Measurements from ENCODE around the gene UVRAG.
"Not testable (repeated sequence)": the region's sequence is repeated elsewhere in the genome, so short reads cannot be mapped to it uniquely, and the experiment has no call there.

UVRAG gene

GRCh38 chr11:75968021-75968625, 153.1 kb downstream of the UVRAG start:
- DNase-seq (ENCODE audit: low spot score): no peak

GRCh38 chr11:75969626-75970308, 154.8 kb downstream of the UVRAG start:
- no peak for DNase-seq (ENCODE audit: low spot score)

- not testable (repeated sequence) for DNase-seq (ENCODE audit: low spot score)
These were observed 158.7 kb downstream of the UVRAG start for GRCh38 chr11:75973710-75974109.

DNA sequence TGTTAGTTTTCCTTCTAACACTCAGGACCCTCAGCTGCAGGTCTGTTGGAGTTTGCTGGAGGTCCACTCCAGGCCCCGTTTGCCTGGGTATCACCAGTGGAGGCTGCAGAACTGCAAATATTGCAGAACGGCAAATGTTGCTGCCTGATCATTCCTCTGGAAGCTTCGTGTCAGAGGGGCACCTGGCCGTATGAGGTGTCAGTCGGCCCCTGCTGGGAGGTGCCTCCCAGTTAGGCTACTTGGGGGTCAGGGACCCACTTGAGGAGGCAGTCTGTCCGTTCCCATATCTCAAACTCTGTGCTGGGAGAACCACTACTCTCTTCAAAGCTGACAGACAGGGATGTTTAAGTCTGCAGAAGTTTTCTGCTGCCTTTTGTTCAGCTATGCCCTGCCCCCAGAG, 164.1 kb downstream of the UVRAG start:
- not testable (repeated sequence) for DNase-seq (ENCODE audit: low spot score)

DNA sequence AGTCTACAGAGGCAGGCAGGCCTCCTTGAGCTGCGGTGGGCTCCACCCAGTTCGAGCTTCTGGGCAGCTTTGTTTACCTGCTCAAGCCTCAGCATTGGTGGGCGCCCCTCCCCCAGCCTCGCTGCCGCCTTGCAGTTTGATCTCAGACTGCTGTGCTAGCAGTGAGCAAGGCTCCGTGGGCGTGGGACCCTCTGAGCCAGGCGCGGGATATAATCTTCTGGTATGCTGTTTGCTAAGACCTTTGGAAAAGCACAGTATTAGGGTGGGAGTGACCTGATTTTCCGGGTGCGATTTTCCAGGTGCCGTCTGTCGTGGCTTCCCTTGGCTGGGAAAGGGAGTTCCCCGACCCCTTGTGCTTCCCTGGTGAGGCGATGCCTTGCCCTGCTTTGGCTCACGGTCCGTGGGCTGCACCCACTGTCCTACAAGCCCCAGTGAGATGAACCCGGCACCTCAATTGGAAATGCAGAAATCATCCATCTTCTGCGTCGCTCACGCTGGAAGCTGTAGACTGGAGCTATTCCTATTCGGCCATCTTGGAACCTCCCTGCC, 164.5 kb downstream of the UVRAG start:
- not testable (repeated sequence) for DNase-seq (ENCODE audit: low spot score)

DNA sequence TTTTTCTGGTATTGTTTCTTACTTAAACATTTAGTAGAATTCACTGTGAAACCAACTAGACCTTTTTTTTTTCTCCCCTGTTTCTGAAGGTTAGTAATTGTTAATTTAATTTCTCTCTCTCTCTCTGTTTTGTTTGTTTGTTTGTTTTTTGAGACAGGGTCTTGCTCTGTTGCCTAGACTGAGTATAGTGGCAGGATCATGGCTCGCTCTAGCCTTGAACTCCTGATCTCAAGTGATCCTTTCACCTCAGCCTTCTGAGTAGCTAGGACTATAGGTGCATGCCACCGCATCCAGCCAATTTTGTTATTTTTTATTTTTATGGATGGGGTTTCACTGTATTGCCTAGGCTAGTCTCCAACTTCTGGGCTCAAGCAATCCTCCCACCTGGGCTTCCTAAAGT, 165.0 kb downstream of the UVRAG start:
- no peak for DNase-seq (ENCODE audit: low spot score)

DNA sequence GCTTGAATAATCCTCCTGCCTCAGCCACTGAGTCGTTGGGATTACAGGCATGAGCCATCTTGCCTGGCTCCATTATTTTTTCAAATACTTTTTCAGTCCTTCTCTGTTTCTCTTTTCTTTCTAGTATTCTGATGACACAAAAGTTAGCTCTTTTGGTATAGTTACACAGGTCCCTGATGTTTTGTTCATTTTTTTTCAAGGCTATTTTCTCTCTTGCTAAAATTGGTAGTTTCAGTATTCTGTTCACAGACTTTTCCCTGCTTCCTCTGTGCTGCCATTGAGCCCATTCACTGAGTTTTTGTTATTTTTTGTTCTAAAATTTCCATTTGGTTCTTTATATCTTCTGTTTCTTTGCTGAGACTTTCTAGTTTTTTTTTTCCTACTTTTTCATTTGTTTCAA, 166.5 kb downstream of the UVRAG start:
- no peak for DNase-seq (ENCODE audit: low spot score)

DNA sequence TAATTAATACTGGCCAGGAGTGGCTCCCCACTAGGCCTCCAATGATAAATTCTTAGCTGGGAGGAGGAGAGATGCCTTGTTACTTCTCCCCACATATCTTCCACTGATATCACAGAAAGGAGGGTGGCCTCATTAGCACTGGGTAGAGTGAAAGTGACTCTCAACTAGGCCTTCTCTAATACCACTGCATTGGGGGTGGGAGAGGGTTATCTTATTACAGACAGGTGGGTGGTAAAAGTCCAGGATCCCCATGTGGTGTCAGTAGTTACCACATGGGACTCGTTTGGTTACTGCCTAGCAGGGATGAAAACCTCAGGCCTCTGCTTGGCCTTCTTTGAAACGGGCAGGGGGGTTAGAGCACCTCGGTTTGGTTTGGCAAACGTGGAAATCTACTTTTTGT, 167.3 kb downstream of the UVRAG start:
- DNase-seq (ENCODE audit: low spot score): no peak

DNA sequence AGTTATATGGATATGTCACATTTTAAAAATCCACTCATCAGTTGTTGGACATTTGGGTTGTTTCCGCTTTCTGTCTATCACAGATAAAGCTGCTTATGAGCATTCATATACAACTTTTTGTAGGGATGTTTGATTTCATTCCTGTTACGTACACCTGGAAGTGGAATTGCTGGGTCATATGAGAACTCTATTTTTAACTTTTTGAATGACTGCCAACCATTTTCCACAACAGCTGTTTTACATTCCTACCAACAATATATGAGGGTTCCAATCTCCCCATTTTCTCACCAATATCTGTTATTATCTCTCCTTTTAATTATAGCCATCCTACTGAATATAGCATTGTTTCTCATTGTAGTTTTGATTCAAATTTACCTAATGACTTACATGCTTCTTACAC, 172.0 kb downstream of the UVRAG start:
- no peak for DNase-seq (ENCODE audit: low spot score)

DNA sequence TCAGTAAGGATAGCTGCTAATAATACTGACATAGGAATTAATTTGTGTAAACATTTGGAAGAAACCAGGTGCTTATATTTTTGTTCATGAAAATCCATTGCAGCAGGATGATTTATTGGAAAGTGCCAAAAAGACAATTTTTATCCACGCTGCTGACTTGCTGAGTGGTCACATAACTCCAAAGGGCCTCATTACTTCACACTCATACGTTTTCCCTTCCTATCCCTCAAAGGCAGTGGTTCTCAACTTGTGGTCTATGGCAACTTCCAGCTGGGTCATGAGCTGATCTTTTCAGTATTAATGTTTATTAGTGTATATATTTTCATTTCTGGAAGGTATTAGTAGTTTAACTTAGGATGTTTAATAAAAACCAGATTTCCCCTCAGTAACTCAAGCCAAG, 178.1 kb downstream of the UVRAG start:
- DNase-seq (ENCODE audit: low spot score): no peak

- DNase-seq (ENCODE audit: low spot score): no peak
These were observed 179.6 kb downstream of the UVRAG start for GRCh38 chr11:75994616-75995015.

GRCh38 chr11:75996523-75997442, 181.8 kb downstream of the UVRAG start:
- DNase-seq (ENCODE audit: low spot score): no peak

DNA sequence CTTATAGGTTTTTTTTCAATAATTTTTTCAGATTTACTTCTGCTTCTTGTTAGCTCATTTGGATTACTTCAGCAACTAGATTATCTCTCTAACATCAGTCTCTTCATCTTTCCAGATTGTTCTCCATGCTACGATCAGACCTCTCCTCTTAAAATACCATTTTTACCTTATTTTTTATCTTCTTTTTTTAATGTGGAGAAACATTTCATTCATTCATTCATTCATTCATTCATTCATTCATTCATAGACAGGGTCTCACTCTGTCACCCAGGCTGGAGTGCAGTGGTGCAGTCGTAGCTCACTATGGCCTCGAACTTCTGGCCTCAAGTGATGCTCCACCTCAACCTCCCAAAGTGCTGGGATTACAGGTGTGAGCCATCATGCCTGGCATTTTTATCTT, 189.4 kb downstream of the UVRAG start:
- DNase-seq (ENCODE audit: low spot score): no peak

DNA sequence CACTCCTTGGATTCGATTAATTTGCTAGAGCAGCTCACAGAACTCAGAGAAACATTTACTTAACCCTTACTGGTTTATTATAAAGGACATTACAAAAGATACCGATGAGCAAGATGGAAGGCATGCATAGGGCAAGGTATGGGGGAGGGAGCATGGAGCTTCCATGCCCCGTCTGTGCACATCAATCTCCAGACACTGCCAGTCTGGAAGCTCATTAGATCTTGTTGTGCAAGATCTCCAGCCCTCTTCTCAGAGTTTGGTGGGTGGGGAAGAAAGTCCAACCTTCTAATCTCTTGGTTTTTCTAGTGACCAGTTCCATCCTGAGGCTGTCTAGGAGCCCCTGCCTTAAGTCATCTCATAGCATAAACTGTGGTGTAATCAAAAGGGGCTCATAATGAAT, 190.7 kb downstream of the UVRAG start:
- no peak for DNase-seq (ENCODE audit: low spot score)

- DNase-seq (ENCODE audit: low spot score): no peak
These were observed 192.2 kb downstream of the UVRAG start for GRCh38 chr11:76007166-76007565.

GRCh38 chr11:76008474-76008873, 193.5 kb downstream of the UVRAG start:
- DNase-seq (ENCODE audit: low spot score): no peak

DNA sequence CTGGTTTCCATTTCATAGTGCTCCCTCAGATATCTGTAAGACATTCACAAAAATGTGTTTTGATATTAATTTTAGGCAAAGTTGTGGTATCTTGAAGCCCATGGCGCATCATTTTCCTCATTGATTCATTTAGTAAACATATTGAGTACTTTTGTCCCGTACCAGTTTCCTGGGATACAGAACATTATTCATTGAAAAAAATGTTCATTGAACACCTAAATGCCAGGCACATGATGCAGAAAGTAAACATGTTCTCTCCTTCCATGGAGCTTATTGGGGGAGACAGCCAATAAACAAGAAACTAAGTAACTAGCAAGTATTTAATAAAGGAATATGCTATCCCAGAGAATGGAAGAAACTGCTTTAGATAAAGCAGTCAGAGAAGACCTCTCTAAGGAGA, 195.0 kb downstream of the UVRAG start:
- DNase-seq (ENCODE audit: low spot score): no peak

GRCh38 chr11:76013526-76013925, 198.5 kb downstream of the UVRAG start:
- no peak for DNase-seq (ENCODE audit: low spot score)

- no peak for DNase-seq (ENCODE audit: low spot score)
These were observed 208.4 kb downstream of the UVRAG start for GRCh38 chr11:76023236-76024068.

- no peak for DNase-seq (ENCODE audit: low spot score)
These were observed 210.1 kb downstream of the UVRAG start for GRCh38 chr11:76025068-76025467.

GRCh38 chr11:76025817-76026216, 210.8 kb downstream of the UVRAG start:
- no peak for DNase-seq (ENCODE audit: low spot score)

DNA sequence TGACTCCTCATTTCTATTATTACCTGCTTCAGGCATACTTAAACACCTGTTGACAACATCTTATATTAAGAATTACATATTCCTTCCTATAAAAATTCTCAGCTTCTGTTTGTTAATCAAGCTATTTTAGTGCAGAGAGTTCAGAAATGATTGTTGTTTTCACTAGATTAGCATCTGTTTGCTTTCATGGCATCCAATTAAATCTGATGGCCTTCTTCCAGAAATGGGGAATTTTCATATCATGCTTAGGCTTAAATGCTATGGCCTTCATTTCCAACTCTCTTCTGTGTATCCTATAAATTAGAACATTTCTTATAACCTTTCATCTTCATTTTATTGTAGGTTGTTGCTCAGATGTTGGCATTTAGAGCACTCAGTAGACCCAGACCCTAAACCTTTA, 211.3 kb downstream of the UVRAG start:
- no peak for DNase-seq (ENCODE audit: low spot score)

All from CD4-positive, alpha-beta T cell treated with Interleukin-15 for 4 hours (primary cell).